ENCODE measurements around the gene IL4R.
"Not testable (repeated sequence)": the region's sequence is repeated elsewhere in the genome, so short reads cannot be mapped to it uniquely, and the experiment has no call there.

The IL4R gene

GRCh38 chr16:27379919-27380318 lies 66.1 kb downstream of the IL4R start:
- DNase-seq (ENCODE audit: low read depth, low spot score) = no peak

GRCh38 chr16:27381236-27381635 lies 67.5 kb downstream of the IL4R start:
- DNase-seq (ENCODE audit: low read depth, low spot score) = no peak

GRCh38 chr16:27381974-27382855 lies 68.4 kb downstream of the IL4R start:
- DNase-seq (ENCODE audit: low read depth, low spot score) = no peak

GRCh38 chr16:27383556-27384243 lies 69.9 kb downstream of the IL4R start:
- DNase-seq (ENCODE audit: low read depth, low spot score) = no peak

- no peak for DNase-seq (ENCODE audit: low read depth, low spot score)
These were observed 70.7 kb downstream of the IL4R start for GRCh38 chr16:27384425-27384824.

- DNase-seq (ENCODE audit: low read depth, low spot score) = no peak
These were observed 71.6 kb downstream of the IL4R start for GRCh38 chr16:27385398-27385797.

- no peak for DNase-seq (ENCODE audit: low read depth, low spot score)
These were observed 72.9 kb downstream of the IL4R start for GRCh38 chr16:27386674-27387073.

GRCh38 chr16:27387724-27388123 lies 74.0 kb downstream of the IL4R start:
- no peak for DNase-seq (ENCODE audit: low read depth, low spot score)

GRCh38 chr16:27389272-27389961 lies 75.6 kb downstream of the IL4R start:
- DNase-seq (ENCODE audit: low read depth, low spot score) = no peak

- no peak for DNase-seq (ENCODE audit: low read depth, low spot score)
These were observed 76.4 kb downstream of the IL4R start for GRCh38 chr16:27390151-27390550.

- DNase-seq (ENCODE audit: low read depth, low spot score) = no peak
These were observed 78.9 kb downstream of the IL4R start for GRCh38 chr16:27392671-27393070.

GRCh38 chr16:27394516-27394915 lies 80.7 kb downstream of the IL4R start:
- no peak for DNase-seq (ENCODE audit: low read depth, low spot score)

- not testable (repeated sequence) for DNase-seq (ENCODE audit: low read depth, low spot score)
These were observed 84.6 kb downstream of the IL4R start for GRCh38 chr16:27398341-27398893.

GRCh38 chr16:27398894-27399853 lies 85.4 kb downstream of the IL4R start:
- DNase-seq (ENCODE audit: low read depth, low spot score) = no peak

- DNase-seq (ENCODE audit: low read depth, low spot score) = no peak
These were observed 86.2 kb downstream of the IL4R start for GRCh38 chr16:27399969-27400368.

- no peak for DNase-seq (ENCODE audit: low read depth, low spot score)
These were observed 87.2 kb downstream of the IL4R start for GRCh38 chr16:27400751-27401620.

GRCh38 chr16:27401768-27402568 lies 88.2 kb downstream of the IL4R start, which contains the start of gene IL21R:
Gene IL21R (plus strand): TSS chr16:27402174. CDS start chr16:27430072, 27,898 bp downstream.
- DNase-seq (ENCODE audit: low read depth, low spot score) = peak; percentile 64

- DNase-seq (ENCODE audit: low read depth, low spot score) = no peak
These were observed 88.8 kb downstream of the IL4R start for GRCh38 chr16:27402569-27402963.

Measured in ELF-1 (cell line).